Measurements from ENCODE around the gene KLHL22.

The KLHL22 gene

DNA sequence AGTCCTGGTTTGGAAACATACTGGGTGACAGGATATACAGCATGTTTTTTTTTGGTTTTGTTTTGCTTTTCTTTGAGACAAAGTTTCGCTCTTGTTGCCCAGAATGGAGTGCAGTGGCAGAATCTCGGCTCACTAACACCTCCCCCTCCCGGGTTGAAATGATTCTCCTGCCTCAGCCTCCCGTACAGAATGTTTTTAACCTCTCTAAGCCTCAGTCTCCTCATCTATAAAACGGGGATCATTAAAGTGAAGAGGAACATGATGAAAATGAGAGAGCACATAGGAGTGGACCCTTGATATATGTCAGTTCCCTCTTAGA lies 29.9 kb downstream of the KLHL22 start:
- in situ Hi-C loops (cut with HindIII; ENCODE audit: low sequenced_read_pairs): no loop called here
- no peak overlapping the region for H3K4me3 ChIP-seq (ENCODE audit: low read depth, low read length)
- DNase-seq (ENCODE audit: low read depth): no peak
- TF ChIP-seq, protein P1, sequence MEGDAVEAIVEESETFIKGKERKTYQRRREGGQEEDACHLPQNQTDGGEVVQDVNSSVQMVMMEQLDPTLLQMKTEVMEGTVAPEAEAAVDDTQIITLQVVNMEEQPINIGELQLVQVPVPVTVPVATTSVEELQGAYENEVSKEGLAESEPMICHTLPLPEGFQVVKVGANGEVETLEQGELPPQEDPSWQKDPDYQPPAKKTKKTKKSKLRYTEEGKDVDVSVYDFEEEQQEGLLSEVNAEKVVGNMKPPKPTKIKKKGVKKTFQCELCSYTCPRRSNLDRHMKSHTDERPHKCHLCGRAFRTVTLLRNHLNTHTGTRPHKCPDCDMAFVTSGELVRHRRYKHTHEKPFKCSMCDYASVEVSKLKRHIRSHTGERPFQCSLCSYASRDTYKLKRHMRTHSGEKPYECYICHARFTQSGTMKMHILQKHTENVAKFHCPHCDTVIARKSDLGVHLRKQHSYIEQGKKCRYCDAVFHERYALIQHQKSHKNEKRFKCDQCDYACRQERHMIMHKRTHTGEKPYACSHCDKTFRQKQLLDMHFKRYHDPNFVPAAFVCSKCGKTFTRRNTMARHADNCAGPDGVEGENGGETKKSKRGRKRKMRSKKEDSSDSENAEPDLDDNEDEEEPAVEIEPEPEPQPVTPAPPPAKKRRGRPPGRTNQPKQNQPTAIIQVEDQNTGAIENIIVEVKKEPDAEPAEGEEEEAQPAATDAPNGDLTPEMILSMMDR (IDR thresholded peaks at IDR 0.05; ENCODE audit: low read depth, low read length, missing control alignments): no peak

DNA sequence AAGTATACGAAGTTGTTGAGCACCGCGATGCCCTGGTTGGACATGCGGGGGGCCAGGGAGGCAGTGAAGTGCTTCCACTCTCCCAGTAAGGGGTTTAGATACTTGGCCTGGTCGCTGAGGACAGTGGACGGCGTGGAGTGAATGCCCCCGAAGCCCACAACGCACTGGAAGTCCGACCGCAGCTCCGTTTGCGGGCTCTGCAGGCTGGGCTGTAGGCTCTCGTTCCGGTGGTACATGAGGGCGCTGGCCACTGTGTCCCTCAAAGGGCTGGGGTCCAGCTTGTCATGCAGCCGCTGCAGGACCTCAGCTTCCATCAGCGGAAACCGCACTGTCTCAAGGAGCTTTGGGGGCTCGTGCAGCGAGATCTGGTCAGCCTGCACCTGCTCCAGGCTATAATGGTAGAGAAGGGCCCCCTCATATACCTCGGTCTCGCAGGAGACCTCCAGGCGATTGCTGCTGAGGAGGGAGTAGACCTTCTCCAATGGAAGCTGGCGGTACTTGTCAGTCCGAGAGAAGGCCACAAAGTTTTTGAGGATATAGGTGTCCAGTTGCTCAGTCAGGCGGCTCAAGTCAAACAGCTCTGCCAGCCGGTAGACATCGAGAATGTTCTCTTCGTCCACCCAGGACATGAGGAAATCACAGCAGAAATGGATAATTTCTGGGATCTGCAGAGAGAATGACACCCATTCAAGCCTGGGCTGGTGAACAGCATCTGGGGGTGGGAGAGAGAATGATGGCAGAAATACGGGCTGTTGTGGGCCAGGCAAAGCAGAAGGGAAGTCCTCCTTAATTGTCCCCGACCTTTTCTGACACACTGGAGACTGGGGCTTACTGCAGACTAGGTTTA lies 30.5 kb downstream of the KLHL22 start:
- no peak overlapping the region for H3K4me3 ChIP-seq (ENCODE audit: low read depth, low read length)
- TF ChIP-seq, protein P1 (IDR thresholded peaks at IDR 0.05; ENCODE audit: low read depth, low read length, missing control alignments): no peak
- DNase-seq (ENCODE audit: low read depth): no peak
- in situ Hi-C loops (cut with HindIII; ENCODE audit: low sequenced_read_pairs): no loop called here

DNA sequence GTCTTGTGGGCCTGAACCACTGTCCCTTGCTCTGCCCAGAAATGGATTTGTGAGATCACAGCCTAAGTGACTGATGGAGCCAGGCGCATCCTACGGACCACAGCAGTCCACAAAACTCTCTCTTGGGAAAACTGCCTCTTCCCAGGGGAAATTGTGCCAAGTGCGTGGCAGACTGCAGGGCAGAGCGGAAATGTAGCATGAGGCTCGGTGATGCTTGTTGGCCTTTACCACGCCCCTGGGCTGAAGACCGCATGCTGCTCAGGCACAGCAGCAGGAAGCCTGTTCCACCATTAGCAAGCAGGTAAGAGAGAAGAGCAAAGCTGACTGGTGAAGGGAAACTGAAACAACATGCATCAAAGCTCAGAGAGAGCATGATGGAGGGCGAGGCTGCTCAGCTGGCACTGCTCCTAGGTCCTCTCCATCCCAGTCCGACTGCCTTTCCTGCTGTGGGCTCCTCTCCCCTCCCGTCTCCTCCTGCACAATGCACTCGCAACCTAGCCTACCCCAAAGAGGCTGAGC lies 31.4 kb downstream of the KLHL22 start:
- DNase-seq (ENCODE audit: low read depth): no peak
- TF ChIP-seq, protein P1 (IDR thresholded peaks at IDR 0.05; ENCODE audit: low read depth, low read length, missing control alignments): no peak
- no peak overlapping the region for H3K4me3 ChIP-seq (ENCODE audit: low read depth, low read length)
- in situ Hi-C loops (cut with HindIII; ENCODE audit: low sequenced_read_pairs): no loop called here

DNA sequence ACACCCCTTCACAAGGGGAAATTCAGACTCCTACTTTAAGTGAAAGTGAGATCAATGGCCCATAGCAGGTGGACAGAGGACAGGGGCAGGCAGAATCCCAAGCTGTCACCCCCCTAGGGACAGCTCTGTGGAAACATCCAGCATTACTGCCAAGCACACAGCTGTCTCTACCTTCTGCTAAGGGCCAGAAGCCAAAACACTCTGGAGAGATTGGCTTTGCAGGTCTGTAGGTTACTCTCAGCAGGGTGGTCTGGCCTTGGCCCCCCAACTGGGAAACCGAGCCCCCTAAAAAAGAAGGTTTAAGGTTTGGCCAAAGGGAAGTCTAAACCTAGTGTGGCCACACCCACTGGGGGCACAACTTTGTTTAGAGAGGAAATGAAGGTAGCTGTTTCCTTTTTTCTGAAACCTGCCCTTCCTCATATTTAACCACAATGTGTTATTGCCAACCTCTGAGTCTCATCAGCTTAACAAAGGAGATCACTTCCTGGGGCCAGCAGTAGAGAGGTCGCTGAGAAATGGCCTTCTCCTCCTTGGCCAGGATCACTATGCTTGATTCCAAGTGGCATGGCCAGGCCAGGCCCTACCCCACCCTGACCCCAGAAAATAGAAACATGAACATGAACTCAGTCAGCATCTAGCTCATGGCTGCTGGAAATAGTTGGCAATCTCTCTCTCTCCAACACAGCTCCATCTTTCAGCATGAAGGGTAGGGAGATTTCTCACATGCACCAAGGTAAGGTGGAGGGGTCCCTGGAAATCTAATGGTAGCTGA lies 32.1 kb downstream of the KLHL22 start:
- TF ChIP-seq, protein P1 (IDR thresholded peaks at IDR 0.05; ENCODE audit: low read depth, low read length, missing control alignments): no peak
- no peak for DNase-seq (ENCODE audit: low read depth)
- in situ Hi-C loops (cut with HindIII; ENCODE audit: low sequenced_read_pairs): no loop called here
- no peak overlapping the region for H3K4me3 ChIP-seq (ENCODE audit: low read depth, low read length)

DNA sequence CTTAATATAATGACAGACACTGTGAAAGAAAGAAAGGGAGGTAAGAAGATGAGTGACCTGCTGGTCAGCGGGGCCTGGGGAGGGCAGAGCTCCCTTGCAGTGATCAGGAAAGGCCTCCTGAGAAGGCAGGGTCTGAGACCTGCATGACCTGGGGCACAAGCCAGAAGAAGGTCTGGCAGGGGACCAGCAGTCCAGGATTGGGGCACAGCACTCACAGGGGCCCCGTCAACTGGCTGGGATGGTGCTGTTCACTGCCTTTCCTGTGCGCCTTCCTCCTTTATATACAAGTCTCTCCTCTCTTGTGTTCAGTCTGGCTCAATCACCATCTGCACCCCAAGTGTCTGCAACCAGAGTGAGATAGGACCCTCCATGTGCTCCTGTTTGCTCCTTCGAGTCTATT lies 35.7 kb downstream of the KLHL22 start:
- no peak for DNase-seq (ENCODE audit: low read depth)
- in situ Hi-C loops (cut with HindIII; ENCODE audit: low sequenced_read_pairs): no loop called here
- no peak overlapping the region for H3K4me3 ChIP-seq (ENCODE audit: low read depth, low read length)
- TF ChIP-seq, protein P1 (IDR thresholded peaks at IDR 0.05; ENCODE audit: low read depth, low read length, missing control alignments): no peak

DNA sequence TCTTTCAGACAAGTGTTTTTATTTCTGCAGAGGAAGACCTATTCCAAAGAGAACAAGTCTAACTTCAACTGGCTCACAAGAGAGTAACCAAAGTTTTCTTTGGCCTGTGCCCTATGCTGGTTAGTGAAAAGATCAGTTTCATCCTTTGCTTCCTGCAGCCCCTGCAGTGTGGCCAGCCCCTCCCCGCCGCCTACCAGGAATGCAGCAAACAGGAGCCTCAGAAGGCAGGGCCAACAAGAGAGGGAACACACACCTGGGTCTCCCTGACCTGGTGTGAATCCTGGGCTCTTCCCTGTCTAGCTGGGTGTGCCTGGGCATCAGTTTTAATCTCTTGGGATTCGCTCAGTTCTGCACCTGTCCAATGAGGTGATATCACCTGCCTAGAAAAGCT lies 36.4 kb downstream of the KLHL22 start:
- TF ChIP-seq, protein P1 (IDR thresholded peaks at IDR 0.05; ENCODE audit: low read depth, low read length, missing control alignments): no peak
- DNase-seq (ENCODE audit: low read depth): no peak
- in situ Hi-C loops (cut with HindIII; ENCODE audit: low sequenced_read_pairs): no loop called here
- no peak overlapping the region for H3K4me3 ChIP-seq (ENCODE audit: low read depth, low read length)
